GM21528 (cell line): Measurements from ENCODE around the gene ATP1B3.
"Not testable (repeated sequence)": the region's sequence is repeated elsewhere in the genome, so short reads cannot be mapped to it uniquely, and the experiment has no call there.

Experiments
- ATAC-seq: cut with Tn5 transposase; IDR thresholded peaks from one replicate; pipeline ENCODE4 v1.9.1; 2021; ENCODE audit warnings: mild to moderate bottlenecking, moderate library complexity; ENCODE audit not compliant: unreplicated experiment, low FRiP score

Gene ATP1B3

DNA sequence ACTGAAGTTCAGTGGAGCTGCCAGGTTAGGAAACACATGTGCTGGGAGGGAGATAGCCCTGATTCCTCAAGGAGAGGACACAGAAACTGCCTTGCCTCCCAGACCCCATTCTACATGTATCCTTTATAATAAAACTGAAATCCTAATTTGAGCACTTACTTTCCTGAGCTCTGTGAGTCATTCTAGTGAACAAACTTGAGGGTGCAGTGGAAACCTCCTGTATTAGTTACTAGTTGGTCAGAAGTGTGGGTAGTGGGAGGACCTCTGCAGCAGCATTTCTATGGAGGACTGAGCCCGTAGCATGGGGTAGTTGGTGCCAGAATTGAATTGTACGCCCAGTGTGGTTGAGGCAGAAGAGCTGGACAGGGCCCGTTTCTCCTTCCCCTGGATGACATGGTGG, 23.9 kb downstream of the ATP1B3 start:
- no peak for ATAC-seq

DNA sequence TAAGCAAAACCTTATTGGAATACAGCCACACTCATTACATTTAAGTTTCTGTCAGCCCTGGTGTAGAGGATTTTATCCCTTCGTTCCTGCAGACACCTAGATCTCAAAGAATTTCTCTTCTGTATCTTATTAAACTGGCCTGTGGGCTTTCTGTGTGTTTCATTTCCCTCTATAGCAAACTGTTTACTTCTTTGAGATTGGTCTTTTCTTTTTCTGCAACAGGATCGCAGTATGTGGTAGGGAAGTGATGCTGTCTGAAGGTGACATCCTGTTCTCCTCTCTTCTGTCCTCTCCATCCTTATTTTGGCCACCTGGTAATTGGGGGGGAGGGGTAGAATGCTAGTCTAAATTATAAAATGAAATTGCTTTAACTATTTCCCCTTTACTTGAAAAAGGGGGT, 25.5 kb downstream of the ATP1B3 start:
- no peak for ATAC-seq

- no peak for ATAC-seq
Observed at GRCh38 chr3:141904203-141904602, 27.8 kb downstream of the ATP1B3 start.

DNA sequence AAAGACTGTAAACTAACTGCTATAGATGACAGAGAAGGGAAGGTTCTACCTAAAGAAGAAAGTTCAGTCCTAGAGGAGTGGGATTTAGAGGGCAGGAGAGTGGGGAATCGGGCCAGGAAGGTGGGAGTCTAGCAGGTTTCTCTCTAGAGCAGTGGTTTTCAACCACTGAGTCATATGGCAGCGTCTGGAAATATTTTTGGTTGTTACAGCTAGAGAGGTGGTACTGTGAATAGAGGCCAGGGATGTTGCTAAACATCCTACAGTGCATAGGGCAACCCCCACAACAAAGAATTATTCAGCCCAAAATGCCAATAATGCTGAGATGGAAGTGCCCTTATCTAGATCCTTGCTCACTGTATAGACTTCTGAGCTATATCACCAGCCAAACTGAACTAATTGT, 28.7 kb downstream of the ATP1B3 start:
- no peak for ATAC-seq

GRCh38 chr3:141909408-141909807, 33.0 kb downstream of the ATP1B3 start:
- ATAC-seq = no peak

- ATAC-seq = not testable (repeated sequence)
Observed at GRCh38 chr3:141909986-141910385, 33.5 kb downstream of the ATP1B3 start.

GRCh38 chr3:141913150-141913811, 36.8 kb downstream of the ATP1B3 start:
- no peak for ATAC-seq

GRCh38 chr3:141914311-141914710, 37.9 kb downstream of the ATP1B3 start:
- ATAC-seq = no peak

DNA sequence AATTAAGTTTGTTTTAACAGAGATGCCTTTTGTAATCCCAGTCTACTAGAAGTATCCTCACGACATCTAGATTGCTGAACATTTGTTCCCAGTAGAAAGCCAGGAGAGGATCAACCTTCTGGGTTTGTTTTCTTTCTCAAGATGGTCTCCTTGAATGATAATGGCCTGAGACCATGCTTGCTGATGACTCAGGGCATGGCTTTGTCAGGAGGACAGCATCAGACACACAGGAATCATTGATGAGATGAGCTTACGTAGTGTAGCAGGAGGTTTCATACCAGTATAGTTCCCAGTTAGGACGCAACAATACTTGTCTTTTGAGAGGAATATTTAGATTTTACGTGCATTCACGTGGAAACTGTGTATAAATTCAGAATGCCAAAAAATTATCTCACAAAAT, 38.6 kb downstream of the ATP1B3 start:
- ATAC-seq = no peak

DNA sequence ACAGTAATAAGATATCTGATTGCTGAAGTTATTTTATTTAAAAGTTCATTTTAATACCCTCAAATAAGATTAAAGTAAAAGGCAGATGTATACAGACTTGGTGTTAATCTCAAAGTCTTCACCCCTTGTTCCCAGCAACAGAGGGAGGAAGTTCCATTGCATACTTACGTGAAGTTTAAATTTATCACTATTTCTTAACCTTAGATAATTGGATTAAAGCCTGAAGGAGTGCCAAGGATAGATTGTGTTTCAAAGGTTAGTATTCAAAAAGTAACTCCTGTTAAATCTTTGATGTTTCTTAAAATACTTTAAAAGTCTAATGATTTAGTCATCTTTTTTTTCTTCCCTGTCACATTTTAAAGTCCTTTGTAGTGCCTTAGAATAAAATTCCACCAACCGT, 39.3 kb downstream of the ATP1B3 start:
- no peak for ATAC-seq

GRCh38 chr3:141920701-141921100, 44.3 kb downstream of the ATP1B3 start:
- ATAC-seq = no peak

- no peak for ATAC-seq
Observed at GRCh38 chr3:141921316-141921715, 44.9 kb downstream of the ATP1B3 start.

DNA sequence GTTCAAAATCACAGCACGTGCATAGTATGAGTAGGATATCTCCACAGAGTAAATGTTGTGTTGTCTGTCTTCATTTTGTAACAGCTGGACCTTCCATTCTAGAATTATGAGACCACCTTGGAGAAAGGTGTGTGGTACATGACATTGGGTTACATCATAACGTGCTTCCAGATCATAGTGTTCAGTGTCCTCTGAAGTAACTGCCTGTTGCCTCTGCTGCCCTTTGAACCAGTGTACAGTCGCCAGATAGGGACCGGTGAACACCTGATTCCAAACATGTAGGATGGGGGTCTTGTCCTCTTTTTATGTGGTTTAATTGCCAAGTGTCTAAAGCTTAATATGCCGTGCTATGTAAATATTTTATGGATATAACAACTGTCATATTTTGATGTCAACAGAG, 49.2 kb downstream of the ATP1B3 start:
- not testable (repeated sequence) for ATAC-seq

GRCh38 chr3:141926929-141927328, 50.5 kb downstream of the ATP1B3 start:
- ATAC-seq = no peak

GRCh38 chr3:141928631-141929270, 52.3 kb downstream of the ATP1B3 start:
- no peak for ATAC-seq

GRCh38 chr3:141929341-141929995, 53.0 kb downstream of the ATP1B3 start:
- ATAC-seq = no peak

- ATAC-seq = no peak
Observed at GRCh38 chr3:141930801-141931200, 54.4 kb downstream of the ATP1B3 start.

- no peak for ATAC-seq
Observed at GRCh38 chr3:141933421-141934300, 57.2 kb downstream of the ATP1B3 start.

GRCh38 chr3:141934354-141934753, 57.9 kb downstream of the ATP1B3 start:
- no peak for ATAC-seq

GRCh38 chr3:141938011-141938500, 61.6 kb downstream of the ATP1B3 start:
- ATAC-seq = no peak

- no peak for ATAC-seq
Observed at GRCh38 chr3:141939759-141940158, 63.3 kb downstream of the ATP1B3 start.
